LNCaP clone FGC (cell line): Measurements from ENCODE around the gene FTL.

Source experiments
- DNase-seq: peaks from one replicate; pipeline ENCODE4 v3.0.0-alpha.2; 2011; ENCODE audit warnings: low read depth
- H3K4me3 ChIP-seq: 2 replicates; pipeline ENCODE4 v1.5.1; 2011; ENCODE audit warnings: mild to moderate bottlenecking, low read depth, low read length, control low read depth
- CTCF ChIP-seq: IDR thresholded peaks from 2 replicates; pipeline ENCODE4 v1.5.1; 2012; ENCODE audit warnings: mild to moderate bottlenecking; ENCODE audit not compliant: control insufficient read depth, insufficient read depth; ENCODE audit errors: extremely low read depth

The FTL gene

GRCh38 chr19:48962029-48962848 is 2.9 kb upstream of the FTL start:
- DNase-seq = no peak
- no peak for TF ChIP-seq CTCF
- H3K4me3 ChIP-seq = no peak overlapping the region

- DNase-seq = no peak
- no peak overlapping the region for H3K4me3 ChIP-seq
- no peak for TF ChIP-seq CTCF
Observed at GRCh38 chr19:48962849-48963165, 2.3 kb upstream of the FTL start.

- H3K4me3 ChIP-seq = no peak overlapping the region
- no peak for TF ChIP-seq CTCF
- DNase-seq = no peak
Observed at GRCh38 chr19:48963371-48964204, 1.5 kb upstream of the FTL start.

GRCh38 chr19:48964205-48965039 is 687 bp upstream of the FTL start:
- peak overlapping the region; percentile 71 for H3K4me3 ChIP-seq
- DNase-seq = no peak
- TF ChIP-seq CTCF = no peak

- TF ChIP-seq CTCF = no peak
- H3K4me3 ChIP-seq = peak overlapping the region; percentile 71
- DNase-seq = peak; percentile 40
Observed at GRCh38 chr19:48965806-48966540, 864 bp downstream of the FTL start.
